NCI-H524 (cell line): ENCODE data around the gene PRC1.
"Not testable (repeated sequence)": the region's sequence is repeated elsewhere in the genome, so short reads cannot be mapped to it uniquely, and the experiment has no call there.

Source experiments
- DNase-seq, 2 experiments: peaks; one replicate each; lab custom pipeline; 2025; lab: John Stamatoyannopoulos, UW

Gene PRC1

GRCh38 chr15:90994417-90995311, at the start of gene PRC1:
TSS of gene PRC1 (minus strand) at chr15:90994535. CDS start at chr15:90994417, 118 bp downstream.
- DNase-seq, result peak; percentile 97 to 98

GRCh38 chr15:91043202-91043874, 49.0 kb upstream of the PRC1 start:
- no peak for DNase-seq

- DNase-seq, result peak in 1 of 2 experiments; percentile 71
Measured at GRCh38 chr15:91040856-91041255, 46.5 kb upstream of the PRC1 start.

GRCh38 chr15:91039996-91040395, 45.7 kb upstream of the PRC1 start:
- DNase-seq, result no peak

- peak in 1 of 2 experiments; percentile 37 for DNase-seq
Measured at GRCh38 chr15:91032919-91033803, 38.8 kb upstream of the PRC1 start.

- no peak for DNase-seq
Measured at GRCh38 chr15:91031796-91032195, 37.5 kb upstream of the PRC1 start.

GRCh38 chr15:91027677-91028076, 33.3 kb upstream of the PRC1 start:
- no peak for DNase-seq

GRCh38 chr15:91023720-91024119, 29.4 kb upstream of the PRC1 start:
- DNase-seq, result no peak

GRCh38 chr15:91022832-91023129, 28.4 kb upstream of the PRC1 start:
- DNase-seq, result no peak

- peak; percentile 89 to 94 for DNase-seq
Measured at GRCh38 chr15:91022075-91022831, 27.9 kb upstream of the PRC1 start, which contains the start of gene VPS33B. TSS of gene VPS33B (minus strand) at chr15:91022594. CDS start at chr15:91022249, 345 bp downstream.

GRCh38 chr15:91021516-91022074, 27.3 kb upstream of the PRC1 start:
- DNase-seq, result peak; percentile 7 to 18

- DNase-seq, result no peak
Measured at GRCh38 chr15:91018158-91018557, 23.8 kb upstream of the PRC1 start.

- no peak for DNase-seq
Measured at GRCh38 chr15:91017716-91018115, 23.4 kb upstream of the PRC1 start.

- DNase-seq, result not testable (repeated sequence)
Measured at GRCh38 chr15:91013701-91014100, 19.4 kb upstream of the PRC1 start.

- no peak for DNase-seq
Measured at GRCh38 chr15:91007266-91007665, 12.9 kb upstream of the PRC1 start.

- no peak for DNase-seq
Measured at GRCh38 chr15:91001209-91001608, 6.9 kb upstream of the PRC1 start.

- no peak for DNase-seq
Measured at GRCh38 chr15:90998737-90999136, 4.4 kb upstream of the PRC1 start.

- no peak for DNase-seq
Measured at GRCh38 chr15:90994059-90994416, 297 bp downstream of the PRC1 start.

GRCh38 chr15:90991587-90992285, 2.6 kb downstream of the PRC1 start:
- DNase-seq, result no peak

- DNase-seq, result no peak
Measured at GRCh38 chr15:90990446-90990845, 3.9 kb downstream of the PRC1 start.
